Measurements from ENCODE around the gene NPNT.

DNA sequence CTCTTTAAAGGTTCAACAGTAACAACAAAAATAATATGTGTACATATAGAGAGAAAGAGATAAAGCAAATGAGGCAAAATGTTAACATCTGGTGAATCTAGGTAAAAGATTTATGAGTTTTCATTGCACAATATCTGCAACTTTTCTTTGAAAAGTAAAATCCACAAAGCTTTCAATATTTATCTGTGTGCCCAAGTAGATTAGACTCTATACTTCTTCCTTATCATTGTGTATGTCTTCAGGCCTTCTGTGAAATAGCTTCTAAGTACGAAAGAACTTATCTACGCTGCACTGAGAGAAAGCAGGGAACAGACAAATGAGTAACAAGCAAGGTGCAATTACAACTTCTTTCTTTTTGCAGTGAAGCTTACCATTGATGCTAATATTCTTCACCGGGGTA lies 81.6 kb downstream of the NPNT start:
- TF ChIP-seq EZH2 (IDR thresholded peaks at IDR 0.05; ENCODE audit: insufficient read depth, low read length) = no peak
- TF ChIP-seq, protein P1, sequence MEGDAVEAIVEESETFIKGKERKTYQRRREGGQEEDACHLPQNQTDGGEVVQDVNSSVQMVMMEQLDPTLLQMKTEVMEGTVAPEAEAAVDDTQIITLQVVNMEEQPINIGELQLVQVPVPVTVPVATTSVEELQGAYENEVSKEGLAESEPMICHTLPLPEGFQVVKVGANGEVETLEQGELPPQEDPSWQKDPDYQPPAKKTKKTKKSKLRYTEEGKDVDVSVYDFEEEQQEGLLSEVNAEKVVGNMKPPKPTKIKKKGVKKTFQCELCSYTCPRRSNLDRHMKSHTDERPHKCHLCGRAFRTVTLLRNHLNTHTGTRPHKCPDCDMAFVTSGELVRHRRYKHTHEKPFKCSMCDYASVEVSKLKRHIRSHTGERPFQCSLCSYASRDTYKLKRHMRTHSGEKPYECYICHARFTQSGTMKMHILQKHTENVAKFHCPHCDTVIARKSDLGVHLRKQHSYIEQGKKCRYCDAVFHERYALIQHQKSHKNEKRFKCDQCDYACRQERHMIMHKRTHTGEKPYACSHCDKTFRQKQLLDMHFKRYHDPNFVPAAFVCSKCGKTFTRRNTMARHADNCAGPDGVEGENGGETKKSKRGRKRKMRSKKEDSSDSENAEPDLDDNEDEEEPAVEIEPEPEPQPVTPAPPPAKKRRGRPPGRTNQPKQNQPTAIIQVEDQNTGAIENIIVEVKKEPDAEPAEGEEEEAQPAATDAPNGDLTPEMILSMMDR (IDR thresholded peaks at IDR 0.05; ENCODE audit: insufficient read depth, low read depth, low read length) = no peak
